ENCODE results near the gene EEF1G.
"Not testable (repeated sequence)": the region's sequence is repeated elsewhere in the genome, so short reads cannot be mapped to it uniquely, and the experiment has no call there.

Gene EEF1G

DNA sequence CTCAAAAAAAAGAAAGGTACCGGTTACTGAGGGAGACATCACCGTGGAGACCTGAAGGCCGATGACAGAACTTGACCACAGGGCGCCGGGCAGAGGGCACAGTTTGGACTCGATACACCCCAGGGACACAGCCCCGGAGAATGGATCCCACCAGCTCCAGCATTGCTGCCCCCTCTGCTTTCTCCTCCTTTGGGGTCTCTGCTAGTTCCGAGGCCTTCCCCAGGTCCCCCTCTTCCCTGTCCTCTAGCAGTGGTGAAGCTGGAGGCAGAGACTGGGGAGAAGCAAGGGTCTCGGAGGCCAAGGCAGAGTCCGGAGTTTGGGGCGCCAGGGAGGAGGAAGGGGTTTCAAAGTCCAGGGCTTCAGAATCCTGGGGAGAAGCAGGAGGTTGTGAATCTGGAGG is 4.8 kb upstream of the EEF1G start:
- DNase-seq (ENCODE audit: low read depth in 2 of 3, low spot score in 2 of 3) = no peak

DNA sequence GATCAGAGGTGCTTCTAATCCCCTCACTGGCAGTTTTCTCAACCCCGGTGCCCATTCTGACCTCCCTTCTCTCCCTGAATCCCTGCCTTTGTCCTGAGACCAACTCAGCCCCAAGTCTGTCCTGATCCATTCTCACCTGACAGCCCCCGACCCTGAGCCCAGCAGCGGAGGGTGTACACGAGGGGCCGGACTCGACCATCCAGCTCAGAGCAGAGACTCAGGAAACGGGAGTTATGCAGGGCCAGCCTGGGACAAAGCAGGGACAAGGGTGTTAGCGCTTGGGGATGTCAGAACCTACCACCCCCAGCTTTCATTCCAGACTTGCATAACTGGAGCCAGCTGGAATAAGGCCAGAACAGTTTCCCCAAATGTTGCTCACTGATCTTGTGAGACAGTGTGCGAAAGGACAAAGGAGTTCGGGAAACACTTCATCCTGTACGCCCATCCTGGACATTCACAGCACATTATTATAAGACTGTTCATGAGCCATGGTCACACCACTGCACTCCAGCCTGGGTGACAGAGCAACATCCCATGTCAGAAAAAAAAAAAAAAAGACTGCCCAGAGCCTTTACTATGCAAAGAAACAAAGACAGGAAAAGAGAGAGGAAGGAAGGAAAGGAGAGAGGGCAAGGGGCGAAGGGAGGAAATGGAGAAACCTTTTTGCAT is 3.5 kb upstream of the EEF1G start:
- DNase-seq (ENCODE audit: low read depth in 2 of 3, low spot score in 2 of 3) = no peak

DNA sequence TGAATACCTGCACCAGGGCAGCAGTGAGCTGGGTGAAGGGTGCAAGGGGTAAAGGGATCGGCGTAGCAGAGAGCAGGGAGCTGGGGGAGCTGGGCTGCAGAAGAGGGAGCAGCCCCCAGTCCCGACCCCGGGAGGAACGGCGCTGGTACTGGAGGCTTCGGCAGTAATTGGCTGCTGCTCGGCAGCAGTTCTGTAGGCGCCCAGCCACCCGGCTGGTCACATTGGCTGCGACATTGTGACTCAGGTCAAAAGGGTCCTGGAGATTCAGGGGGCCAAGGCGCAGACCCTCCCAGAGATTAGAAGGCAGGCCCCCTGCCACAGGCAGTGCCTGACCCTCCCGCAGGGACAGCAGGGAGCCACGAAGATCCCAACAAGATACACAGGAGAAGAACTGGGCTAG is 2.1 kb upstream of the EEF1G start:
- DNase-seq (ENCODE audit: low read depth in 2 of 3, low spot score in 2 of 3) = no peak

DNA sequence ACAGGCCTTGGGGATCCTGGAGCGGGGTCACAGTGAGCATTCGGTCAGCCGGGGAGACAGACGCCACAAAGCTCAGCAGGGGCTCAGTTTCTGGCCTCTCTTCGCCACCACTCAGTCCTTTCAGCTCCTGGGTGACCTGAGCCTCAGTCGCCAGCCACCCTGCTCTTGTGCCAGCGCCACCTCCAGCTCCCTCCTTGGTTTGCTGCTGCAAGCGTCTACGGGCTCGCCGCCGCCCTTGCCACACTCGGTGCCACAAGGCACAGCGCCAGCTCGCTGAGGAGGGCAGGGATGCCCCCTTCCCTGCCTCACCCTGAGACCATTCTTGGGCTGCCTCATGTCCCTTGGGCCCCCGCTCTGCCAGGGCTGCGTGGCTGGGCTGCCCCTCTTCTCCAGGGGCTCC is 1.5 kb upstream of the EEF1G start:
- DNase-seq (ENCODE audit: low read depth in 2 of 3, low spot score in 2 of 3) = no peak

DNA sequence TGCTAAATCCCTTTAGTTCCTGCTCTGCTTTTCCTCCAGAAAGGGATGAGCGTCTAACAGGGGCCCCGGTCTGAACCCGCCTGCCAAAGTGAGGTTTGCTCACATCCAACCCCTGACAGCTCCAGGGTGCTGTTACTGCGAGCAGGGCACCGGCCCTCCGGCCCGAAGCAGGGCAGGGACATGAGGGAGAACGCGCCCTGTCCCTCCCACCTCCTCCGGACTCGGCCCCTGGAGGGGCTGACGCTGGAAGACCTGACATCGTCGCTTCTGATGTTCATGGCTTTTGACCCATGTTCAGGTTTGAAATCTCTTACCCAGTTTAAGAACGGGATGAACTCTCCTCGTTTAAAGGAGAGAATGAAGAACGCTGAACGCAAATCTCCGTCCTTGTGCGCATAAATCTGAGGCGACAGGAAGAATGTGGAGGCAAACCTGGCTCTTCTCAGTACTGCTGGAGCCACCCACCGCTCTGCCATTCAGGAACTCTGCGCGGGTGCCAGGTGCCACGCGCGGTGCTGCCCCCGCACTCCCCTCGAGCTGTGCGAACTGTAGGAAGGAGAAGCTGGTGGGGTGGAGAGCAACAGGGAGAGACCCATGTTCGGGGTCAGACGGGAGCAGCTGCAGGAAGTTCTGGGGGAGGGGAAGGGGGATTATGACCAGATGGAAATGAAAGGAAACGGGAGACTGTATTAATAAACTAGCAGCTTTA is 826 bp upstream of the EEF1G start:
- DNase-seq (ENCODE audit: low read depth in 2 of 3, low spot score in 2 of 3) = no peak

DNA sequence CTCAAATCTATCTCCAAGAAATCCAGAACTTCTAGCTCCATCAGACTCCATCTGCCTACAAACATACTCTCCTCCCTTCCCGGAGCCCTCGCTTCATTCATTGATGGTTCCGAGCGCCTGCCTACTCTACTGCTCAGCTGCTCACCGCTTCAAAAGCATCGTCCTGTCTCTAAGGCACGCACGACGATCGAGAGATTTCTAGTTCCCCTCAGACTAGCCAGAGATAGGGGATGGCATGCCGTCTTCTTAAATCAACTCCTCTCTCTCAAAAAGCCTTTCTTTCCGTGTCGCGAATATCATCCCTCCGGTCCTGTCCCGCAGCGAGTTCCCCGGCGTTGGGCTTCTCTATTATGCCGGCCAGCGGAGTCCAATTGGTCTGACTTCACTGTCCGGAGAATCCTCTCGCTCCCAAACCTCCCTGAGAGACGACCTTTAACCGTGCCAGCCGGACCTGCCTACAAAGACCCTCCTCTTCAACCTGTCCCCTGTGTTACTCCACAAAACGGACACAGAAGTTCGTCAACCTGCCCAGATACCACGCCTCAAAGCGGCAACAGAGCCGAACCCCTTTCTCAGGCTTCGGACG is 592 bp downstream of the EEF1G start:
- DNase-seq (ENCODE audit: low read depth in 2 of 3, low spot score in 2 of 3) = no peak

DNA sequence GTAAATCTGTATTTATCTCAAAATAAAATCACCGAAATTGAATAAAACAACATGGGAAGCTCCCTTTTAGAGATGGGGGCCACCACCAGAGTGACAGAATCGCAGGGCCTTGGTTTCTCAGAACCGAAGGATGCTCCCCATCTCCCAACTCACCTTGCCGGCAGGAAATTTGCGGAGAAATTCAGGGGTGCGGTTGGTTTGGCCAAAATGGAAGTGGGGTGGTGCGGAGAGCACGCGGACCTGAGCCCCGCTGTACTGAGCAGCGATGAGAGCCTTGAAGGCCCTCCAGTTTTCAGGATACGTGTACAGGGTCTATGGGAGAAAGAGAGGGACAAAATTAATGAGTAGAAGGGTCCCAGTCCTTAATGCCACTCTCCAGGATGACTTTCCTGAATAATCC is 1.3 kb downstream of the EEF1G start:
- no peak for DNase-seq (ENCODE audit: low read depth in 2 of 3, low spot score in 2 of 3)

DNA sequence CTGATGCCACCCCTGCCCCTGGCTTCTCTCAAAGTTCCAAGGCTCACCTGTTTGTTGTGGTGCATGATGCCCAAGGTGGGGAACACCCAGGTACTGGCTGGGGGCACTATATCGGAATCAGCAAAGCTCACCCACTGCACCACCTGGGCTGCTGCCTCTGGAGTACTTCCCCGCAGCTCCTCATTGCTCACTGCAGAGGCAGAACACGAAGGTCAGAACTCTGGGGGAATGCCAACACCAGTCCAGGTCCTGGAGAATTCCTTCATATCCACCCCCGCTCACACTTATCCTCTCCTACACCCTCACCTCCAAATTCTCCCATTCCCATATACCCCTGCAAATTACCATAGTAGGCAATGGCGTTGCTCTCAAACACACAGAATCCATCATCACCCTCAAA is 2.2 kb downstream of the EEF1G start:
- not testable (repeated sequence) for DNase-seq (ENCODE audit: low read depth in 2 of 3, low spot score in 2 of 3)

DNA sequence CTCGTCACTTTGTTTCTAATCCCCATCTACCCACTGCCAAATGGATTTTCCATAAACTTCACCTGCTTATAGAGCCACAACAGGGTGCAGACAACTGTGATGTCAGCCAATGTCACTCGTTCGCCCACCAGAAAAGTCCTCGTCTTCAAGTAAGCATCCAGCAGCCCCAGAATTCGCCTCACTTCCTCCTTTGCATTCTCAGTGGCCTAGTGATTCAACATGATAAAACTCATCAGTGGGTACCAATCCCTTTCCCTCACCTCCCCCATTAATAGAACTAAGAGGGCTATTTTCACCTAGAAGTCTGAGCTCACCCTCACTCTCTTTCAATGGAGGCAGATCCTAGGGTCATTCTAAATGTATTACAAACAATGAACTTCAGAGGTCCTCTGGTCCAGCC is 2.8 kb downstream of the EEF1G start:
- DNase-seq (ENCODE audit: low read depth in 2 of 3, low spot score in 2 of 3) = not testable (repeated sequence)

DNA sequence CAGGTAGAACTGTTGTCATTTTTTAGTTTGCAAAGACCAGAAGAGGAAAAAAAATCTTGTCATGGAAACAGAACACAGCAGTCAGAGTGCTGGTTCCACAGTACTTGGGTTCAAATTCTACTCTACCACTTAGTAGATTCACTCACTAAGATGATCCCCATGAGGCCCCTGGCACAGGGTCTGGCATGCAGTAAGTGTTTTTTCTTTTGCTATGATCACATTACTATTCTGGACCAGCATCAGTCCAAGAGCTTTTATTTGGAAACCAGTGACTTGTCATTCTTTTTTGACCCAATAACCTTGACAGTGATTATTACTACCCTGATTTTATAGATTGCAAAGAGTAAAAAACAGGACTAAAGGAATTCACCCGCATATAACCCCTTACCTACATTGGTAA is 4.1 kb downstream of the EEF1G start:
- no peak for DNase-seq (ENCODE audit: low read depth in 2 of 3, low spot score in 2 of 3)

DNA sequence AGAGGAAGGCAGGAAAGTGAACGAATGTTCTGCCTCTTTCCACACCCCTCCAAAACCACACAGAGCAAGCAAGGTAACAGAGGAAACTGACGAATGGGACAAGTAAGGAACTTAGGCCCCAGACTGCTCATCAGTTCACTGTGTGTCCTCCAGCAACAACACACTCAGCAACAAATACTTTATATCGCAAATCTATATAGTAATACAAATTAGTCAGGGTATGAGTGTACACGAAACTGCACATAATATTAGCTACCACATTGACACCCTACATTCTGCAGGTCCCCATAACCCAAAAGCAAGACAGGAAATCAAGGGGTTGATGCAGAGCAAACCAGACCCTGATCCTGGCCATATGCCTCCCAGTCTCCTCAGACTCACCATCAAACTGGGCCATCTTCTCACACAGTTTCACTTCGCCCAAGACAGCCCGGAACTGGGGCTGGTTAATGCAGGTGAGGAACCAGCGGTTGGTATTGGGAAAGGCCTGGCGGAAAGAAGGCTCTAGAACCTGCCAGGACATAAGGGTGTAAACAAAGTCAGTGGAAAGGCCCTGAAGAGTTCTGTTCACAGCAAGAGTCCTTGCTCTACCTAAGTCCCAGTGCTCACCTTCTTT is 6.6 kb downstream of the EEF1G start:
- no peak for DNase-seq (ENCODE audit: low read depth in 2 of 3, low spot score in 2 of 3)

DNA sequence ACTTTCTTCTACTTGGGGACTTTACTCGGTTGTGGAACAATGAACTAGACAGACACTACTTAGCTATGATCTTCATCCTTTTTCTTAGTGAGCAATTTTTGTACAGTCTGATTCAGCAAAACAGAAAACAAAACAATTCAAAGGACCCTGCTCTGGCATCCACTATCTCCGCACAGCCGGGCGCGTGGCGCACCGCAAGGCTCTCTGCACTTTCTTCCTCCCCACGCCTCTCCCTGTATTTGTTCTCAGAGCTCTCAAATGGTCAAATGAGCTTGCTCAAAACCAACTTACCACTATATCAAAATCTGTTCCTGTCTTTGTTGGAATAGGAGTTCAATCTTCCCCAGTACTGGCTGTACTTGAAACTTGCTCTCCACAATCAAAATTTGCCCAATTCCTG is 7.4 kb downstream of the EEF1G start:
- no peak for DNase-seq (ENCODE audit: low read depth in 2 of 3, low spot score in 2 of 3)

DNA sequence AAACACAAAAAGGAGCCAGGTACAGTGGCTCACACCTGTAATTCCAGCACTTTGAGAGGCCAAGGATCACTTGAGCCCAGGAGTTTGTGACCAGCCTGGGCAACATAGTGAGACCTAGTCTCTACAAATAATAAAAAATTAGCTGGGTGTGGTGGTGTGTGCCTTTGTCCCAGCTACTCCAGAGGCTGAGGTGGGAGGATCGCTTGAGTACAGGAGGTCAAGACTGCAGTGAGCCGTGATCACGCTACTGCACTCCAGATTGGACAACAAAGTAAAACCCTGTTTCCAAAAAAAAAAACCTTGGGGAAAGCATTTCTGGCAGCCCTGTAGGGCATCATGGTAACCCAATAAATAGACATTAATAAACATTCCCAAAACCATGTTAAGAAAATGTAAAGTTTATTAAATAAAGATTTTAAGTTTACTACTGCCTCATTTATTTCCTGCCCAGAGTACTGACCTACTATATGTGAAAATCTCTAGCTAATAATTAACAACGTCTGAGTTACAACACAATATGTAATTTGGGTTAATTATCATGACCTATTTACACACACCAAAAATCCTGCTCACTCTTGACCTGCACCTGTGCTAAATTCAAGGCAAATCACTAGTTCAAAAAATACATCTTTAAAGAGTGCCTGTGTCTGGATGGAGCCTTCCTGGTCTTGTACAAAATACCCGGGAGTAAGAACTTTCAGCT is 8.4 kb downstream of the EEF1G start:
- no peak for DNase-seq (ENCODE audit: low read depth in 2 of 3, low spot score in 2 of 3)

DNA sequence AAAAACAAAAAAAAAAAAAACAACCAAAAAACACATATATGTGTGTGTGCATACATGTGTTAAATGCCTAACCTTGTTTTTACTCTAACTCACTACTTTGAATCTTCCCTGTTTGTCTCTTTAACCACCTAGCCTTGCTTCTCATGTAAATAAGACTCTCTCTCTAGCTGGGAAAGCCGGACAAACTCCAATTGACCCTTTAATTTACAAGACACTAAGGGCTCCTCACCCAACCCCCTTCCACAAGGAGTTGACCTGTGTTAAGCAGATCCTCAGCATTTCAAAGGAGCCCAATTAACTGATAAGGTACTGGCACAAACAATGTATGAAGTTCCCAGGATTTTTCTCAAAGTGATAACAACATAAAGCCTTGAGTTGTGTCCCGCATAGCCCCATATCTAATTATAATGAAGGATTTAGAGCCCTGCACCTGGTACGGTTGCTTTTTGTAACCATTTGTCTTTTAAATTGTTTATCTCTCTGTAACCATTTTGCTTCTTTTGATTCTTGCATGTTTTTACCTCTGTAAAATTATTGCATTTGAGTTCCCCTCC is 11.9 kb downstream of the EEF1G start:
- DNase-seq (ENCODE audit: low read depth in 2 of 3, low spot score in 2 of 3) = not testable (repeated sequence)

DNA sequence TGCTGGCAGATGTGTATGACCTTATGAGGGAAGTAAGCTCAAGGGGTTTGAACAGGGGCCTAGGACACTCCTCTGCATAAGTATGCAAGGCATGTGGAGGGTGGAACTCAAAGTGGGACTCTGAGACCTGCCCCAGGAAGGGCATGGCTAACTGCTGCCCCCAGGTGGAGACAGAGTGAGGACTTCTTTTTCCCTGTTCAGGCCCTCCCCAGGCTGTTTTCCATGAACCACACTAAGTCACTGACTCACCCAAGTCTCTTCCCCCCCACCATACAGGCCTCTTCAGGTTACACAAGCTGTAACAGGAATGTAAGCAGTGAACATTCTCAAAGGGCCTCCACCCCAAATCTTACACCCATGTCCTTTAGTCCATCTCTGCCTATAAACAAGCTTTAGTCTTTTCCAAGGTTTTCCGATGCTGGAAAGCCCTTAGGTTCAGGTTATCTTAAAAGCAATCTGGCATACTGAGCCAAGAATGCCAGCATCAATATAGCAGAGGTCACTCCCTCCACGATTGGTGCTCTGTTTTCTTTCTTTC is 13.1 kb downstream of the EEF1G start:
- DNase-seq (ENCODE audit: low read depth in 2 of 3, low spot score in 2 of 3) = no peak

DNA sequence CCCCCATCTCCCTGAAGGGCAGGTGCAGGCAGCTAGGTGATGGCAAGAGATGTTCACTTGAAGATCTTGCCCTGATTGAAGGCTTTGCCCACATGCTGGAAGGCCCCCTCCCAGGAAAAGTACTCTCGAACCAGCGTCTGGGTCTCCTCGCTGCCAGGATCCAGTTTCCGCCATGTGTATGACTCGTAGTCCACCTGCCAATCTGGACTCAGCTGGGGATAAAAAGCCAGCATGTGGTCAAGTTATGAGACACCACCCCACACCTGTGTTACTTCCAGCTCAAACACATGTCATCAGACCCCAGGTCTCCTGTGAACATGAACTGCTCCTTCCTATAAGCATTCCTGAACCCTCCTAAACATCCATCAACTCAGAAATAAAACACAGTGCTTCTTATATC is 14.1 kb downstream of the EEF1G start:
- DNase-seq (ENCODE audit: low read depth in 2 of 3, low spot score in 2 of 3) = not testable (repeated sequence)

DNA sequence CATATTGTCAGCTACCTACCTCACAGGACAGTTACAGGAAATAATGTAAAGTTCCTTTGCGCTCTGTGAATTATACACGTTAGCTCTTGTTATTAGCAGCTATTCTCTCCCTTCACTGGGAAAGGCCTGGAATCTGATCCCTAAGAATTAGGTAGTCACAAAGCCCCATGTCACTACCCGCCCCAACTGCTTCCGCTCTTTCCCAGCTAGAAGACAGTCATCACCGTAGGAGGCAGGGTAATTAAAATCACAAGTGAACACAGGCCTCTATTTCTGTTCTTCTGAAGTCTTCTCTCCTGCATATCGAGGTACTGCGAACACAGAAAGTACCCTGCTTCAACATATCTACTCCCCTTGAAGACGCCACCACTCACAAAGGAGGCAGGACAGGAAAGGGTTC is 14.5 kb downstream of the EEF1G start:
- DNase-seq (ENCODE audit: low read depth in 2 of 3, low spot score in 2 of 3) = no peak

DNA sequence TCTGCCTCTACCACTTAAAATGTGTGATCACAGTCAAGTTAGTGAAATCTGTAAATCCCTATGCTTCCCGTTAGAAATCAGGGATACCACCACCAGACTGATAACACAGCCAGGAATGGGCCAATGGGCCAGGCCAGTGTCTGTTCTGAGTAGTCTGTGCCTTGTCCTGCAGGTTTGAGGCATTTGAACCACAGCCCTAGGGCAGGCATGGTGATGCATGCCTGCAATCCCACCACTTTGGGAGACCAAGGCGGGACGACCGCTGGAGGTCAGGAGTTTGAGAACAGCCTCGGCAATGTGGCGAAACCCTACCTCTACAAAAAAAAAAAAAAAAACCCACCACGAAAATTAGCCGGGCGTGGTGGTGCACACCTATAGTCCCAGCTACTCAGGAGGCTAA is 15.0 kb downstream of the EEF1G start:
- DNase-seq (ENCODE audit: low read depth in 2 of 3, low spot score in 2 of 3) = no peak

DNA sequence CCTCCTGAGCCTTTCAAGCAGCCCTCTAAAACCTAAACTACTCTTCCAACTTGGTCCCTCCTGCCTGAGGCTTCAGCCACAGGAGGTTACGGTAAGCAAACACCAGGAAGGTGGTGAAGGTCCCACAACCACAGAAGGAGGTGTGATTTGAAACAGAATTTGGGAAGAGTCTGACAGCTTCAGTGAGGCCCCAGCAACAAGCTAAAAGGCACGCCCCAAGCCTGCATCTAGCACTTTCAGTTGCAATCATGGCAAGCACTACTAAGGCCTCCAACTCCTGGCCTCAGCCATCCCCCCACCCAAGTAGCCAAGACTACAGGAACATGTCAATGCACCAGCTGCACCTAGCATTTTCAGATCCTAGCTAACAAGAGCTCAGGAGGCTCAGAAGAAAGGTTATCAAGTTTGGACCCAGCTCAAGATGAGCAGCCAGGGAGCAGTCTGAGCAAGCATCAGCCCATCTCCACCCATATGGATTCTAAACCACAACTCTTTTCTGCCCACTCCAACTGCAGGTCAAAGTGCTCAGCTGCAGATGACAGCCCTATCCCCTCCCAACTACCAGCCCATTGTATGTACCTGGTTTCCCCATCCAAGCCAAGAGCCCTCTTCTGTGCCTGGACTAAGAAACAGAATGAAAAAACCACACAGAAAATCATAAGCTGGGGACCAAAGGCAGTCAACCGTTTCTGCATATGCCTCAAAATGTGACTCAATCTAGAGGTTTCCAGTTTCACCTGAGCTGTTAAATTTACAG is 16.6 kb downstream of the EEF1G start:
- no peak for DNase-seq (ENCODE audit: low read depth in 2 of 3, low spot score in 2 of 3)

All from activated CD8-positive, alpha-beta memory T cell treated with anti-CD3 and anti-CD28 coated beads for 48 hours (primary cell).